ENCODE data around the gene C4orf46.

- no peak for TF ChIP-seq POLR2AphosphoS5 (IDR thresholded peaks at IDR 0.05; ENCODE audit: low read depth, low read length)
- TF ChIP-seq, protein P1, sequence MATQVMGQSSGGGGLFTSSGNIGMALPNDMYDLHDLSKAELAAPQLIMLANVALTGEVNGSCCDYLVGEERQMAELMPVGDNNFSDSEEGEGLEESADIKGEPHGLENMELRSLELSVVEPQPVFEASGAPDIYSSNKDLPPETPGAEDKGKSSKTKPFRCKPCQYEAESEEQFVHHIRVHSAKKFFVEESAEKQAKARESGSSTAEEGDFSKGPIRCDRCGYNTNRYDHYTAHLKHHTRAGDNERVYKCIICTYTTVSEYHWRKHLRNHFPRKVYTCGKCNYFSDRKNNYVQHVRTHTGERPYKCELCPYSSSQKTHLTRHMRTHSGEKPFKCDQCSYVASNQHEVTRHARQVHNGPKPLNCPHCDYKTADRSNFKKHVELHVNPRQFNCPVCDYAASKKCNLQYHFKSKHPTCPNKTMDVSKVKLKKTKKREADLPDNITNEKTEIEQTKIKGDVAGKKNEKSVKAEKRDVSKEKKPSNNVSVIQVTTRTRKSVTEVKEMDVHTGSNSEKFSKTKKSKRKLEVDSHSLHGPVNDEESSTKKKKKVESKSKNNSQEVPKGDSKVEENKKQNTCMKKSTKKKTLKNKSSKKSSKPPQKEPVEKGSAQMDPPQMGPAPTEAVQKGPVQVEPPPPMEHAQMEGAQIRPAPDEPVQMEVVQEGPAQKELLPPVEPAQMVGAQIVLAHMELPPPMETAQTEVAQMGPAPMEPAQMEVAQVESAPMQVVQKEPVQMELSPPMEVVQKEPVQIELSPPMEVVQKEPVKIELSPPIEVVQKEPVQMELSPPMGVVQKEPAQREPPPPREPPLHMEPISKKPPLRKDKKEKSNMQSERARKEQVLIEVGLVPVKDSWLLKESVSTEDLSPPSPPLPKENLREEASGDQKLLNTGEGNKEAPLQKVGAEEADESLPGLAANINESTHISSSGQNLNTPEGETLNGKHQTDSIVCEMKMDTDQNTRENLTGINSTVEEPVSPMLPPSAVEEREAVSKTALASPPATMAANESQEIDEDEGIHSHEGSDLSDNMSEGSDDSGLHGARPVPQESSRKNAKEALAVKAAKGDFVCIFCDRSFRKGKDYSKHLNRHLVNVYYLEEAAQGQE (IDR thresholded peaks at IDR 0.05; ENCODE audit: insufficient read depth in 1 of 2, low read depth in 2 of 2, low read length in 2 of 2) = no peak
- TF ChIP-seq TAF1 (IDR thresholded peaks at IDR 0.05; ENCODE audit: borderline replicate concordance, insufficient read depth, low read length) = no peak
- TF ChIP-seq SIN3A (IDR thresholded peaks at IDR 0.05; ENCODE audit: borderline replicate concordance, insufficient read depth, low read length) = no peak
Observed at GRCh38 chr4:158656439-158656838, 15.2 kb downstream of the C4orf46 start.

Measured in PFSK-1 (cell line).